Neural crest cell (in vitro differentiated cells): Measurements from ENCODE around the gene PPDPF. TPM values are rescaled to one million over a fixed set of nuclear protein-coding genes. Genes with fewer than 3 reads are reported as not detected.

ENCODE experiments used
- DNase-seq: peaks from one replicate; pipeline ENCODE4 v3.0.0; 2021; ENCODE audit warnings: low read depth, mixed read lengths, low spot score
- H3K27ac Mint-ChIP-seq: one replicate; pipeline ENCODE4 v1.8.0; 2021; ENCODE audit warnings: mild to moderate bottlenecking, mixed read lengths; ENCODE audit not compliant: unreplicated experiment
- H3K27me3 Mint-ChIP-seq: 2 replicates; pipeline ENCODE4 v1.8.0; 2021; ENCODE audit warnings: low read depth, mild to moderate bottlenecking, mixed read lengths
- H3K36me3 Mint-ChIP-seq: 2 replicates; pipeline ENCODE4 v1.8.0; 2021; ENCODE audit warnings: low read depth, mild to moderate bottlenecking, mixed read lengths
- H3K4me1 Mint-ChIP-seq: 2 replicates; pipeline ENCODE4 v1.8.0; 2021; ENCODE audit warnings: mixed read lengths
- H3K4me3 Mint-ChIP-seq: one replicate; pipeline ENCODE4 v1.8.0; 2021; ENCODE audit warnings: mild to moderate bottlenecking, mixed read lengths
- H3K9me3 Mint-ChIP-seq: 2 replicates; pipeline ENCODE4 v1.8.0; 2021; ENCODE audit warnings: mixed read lengths
- total RNA-seq: library from RNA; stranded (reverse); gene quantifications from 2 replicates; pipeline ENCODE4 v1.2.1, GENCODE V29; 2021
- TF ChIP-seq, protein P1 (sequence below): fragments of 200-600 bp; sonication (generic); conservative IDR thresholded peaks from 2 replicates; pipeline ENCODE4 v1.5.0; 2021; ENCODE audit warnings: antibody characterized with exemption, mild to moderate bottlenecking

Gene PPDPF
- total RNA-seq, 1 donor from 2014 or later: 201 TPM

GRCh38 chr20:63537525-63538203 lies 17.1 kb downstream of the PPDPF start:
- peak; percentile 89 for DNase-seq
- Mint-ChIP-seq H3K27ac (no peak overlapping the region), H3K4me1 (peaks cover 3% of the 10 kb centered on the region), H3K4me3 (no peak overlapping the region), H3K9me3 (no peaks in the 10 kb centered on the region), H3K36me3 (no peaks in the 10 kb centered on the region), H3K27me3 (no peaks in the 10 kb centered on the region)
- TF ChIP-seq, protein P1, sequence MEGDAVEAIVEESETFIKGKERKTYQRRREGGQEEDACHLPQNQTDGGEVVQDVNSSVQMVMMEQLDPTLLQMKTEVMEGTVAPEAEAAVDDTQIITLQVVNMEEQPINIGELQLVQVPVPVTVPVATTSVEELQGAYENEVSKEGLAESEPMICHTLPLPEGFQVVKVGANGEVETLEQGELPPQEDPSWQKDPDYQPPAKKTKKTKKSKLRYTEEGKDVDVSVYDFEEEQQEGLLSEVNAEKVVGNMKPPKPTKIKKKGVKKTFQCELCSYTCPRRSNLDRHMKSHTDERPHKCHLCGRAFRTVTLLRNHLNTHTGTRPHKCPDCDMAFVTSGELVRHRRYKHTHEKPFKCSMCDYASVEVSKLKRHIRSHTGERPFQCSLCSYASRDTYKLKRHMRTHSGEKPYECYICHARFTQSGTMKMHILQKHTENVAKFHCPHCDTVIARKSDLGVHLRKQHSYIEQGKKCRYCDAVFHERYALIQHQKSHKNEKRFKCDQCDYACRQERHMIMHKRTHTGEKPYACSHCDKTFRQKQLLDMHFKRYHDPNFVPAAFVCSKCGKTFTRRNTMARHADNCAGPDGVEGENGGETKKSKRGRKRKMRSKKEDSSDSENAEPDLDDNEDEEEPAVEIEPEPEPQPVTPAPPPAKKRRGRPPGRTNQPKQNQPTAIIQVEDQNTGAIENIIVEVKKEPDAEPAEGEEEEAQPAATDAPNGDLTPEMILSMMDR: peak; percentile 99

GRCh38 chr20:63538204-63539091 lies 17.9 kb downstream of the PPDPF start:
- Mint-ChIP-seq H3K4me1 (peaks cover 3% of the 10 kb centered on the region), H3K4me3 (no peak overlapping the region), H3K27ac (no peak overlapping the region), H3K9me3 (no peaks in the 10 kb centered on the region), H3K36me3 (no peaks in the 10 kb centered on the region), H3K27me3 (no peaks in the 10 kb centered on the region)
- no peak for DNase-seq
- TF ChIP-seq, protein P1: peak; percentile 9

DNA sequence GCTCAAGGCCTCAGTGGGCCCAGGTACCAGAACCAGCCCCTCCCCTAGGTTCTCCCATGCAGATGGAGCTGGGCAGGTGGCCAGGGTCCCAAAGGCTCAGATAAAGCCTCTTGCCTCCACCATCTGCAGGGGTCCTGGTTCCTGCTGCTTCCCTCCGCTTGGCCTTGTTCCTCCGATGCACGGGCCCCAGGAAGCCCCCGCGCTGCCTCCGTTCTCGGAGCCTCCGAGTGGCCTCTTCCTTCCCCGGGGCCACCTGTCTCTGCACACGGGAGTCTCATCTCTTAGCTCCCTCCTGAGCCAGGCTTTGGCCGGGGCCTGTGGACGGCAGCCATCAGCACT lies 18.5 kb downstream of the PPDPF start:
- DNase-seq: no peak
- Mint-ChIP-seq H3K27me3 (no peaks in the 10 kb centered on the region), H3K27ac (no peak overlapping the region), H3K36me3 (no peaks in the 10 kb centered on the region), H3K4me3 (no peak overlapping the region), H3K9me3 (no peaks in the 10 kb centered on the region), H3K4me1 (peaks cover 3% of the 10 kb centered on the region)
- TF ChIP-seq, protein P1: no peak

DNA sequence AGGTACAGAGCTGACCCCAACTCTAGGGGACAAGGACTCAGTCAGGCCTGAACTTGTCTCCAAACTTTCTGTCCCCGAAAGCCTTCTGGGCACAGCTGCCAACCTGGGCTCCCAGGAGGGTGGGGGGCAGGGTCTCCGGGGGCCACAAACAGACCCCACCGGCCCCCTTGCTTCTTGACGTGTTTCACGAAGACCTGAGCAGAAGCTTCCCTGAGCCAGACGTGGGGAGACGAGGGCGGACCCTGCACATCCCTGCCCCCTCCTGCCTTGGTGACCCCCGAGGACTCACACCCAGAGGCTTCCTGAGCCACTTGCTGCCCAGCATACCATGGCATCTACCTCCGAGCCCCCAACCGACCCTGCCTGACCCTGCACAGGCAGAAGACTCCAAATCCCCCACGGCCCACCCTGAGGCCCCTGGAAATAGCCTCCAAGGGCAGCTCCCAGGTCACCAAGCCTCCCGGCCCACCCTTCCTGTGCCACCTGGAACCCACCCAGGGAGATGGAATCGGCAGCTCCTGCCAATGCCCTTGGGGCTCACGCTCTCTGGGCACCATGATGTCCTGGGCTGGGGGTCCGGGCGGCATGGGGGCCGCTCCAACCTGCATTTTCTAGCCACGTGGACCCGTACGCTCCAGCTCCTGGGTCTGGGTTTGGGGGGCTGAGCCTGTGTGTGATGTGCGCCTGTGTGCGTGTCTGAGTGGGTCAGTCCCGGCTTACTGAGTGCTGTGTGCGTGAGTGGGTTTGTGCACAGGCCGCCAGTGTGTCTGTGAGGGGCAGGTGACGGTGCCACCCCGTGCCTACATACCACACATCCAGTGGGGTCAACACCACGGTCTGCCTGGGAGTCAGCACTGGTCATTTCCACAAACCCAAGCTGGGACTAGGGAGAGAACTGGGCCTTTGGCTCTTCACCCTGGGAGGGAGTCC lies 19.1 kb downstream of the PPDPF start:
- no peak overlapping the region for H3K27ac Mint-ChIP-seq
- peaks cover 3% of the 10 kb centered on the region for H3K4me1 Mint-ChIP-seq
- H3K27me3 Mint-ChIP-seq: no peaks in the 10 kb centered on the region
- no peak for DNase-seq
- H3K36me3 Mint-ChIP-seq: no peaks in the 10 kb centered on the region
- TF ChIP-seq, protein P1: no peak
- no peaks in the 10 kb centered on the region for H3K9me3 Mint-ChIP-seq
- no peak overlapping the region for H3K4me3 Mint-ChIP-seq

DNA sequence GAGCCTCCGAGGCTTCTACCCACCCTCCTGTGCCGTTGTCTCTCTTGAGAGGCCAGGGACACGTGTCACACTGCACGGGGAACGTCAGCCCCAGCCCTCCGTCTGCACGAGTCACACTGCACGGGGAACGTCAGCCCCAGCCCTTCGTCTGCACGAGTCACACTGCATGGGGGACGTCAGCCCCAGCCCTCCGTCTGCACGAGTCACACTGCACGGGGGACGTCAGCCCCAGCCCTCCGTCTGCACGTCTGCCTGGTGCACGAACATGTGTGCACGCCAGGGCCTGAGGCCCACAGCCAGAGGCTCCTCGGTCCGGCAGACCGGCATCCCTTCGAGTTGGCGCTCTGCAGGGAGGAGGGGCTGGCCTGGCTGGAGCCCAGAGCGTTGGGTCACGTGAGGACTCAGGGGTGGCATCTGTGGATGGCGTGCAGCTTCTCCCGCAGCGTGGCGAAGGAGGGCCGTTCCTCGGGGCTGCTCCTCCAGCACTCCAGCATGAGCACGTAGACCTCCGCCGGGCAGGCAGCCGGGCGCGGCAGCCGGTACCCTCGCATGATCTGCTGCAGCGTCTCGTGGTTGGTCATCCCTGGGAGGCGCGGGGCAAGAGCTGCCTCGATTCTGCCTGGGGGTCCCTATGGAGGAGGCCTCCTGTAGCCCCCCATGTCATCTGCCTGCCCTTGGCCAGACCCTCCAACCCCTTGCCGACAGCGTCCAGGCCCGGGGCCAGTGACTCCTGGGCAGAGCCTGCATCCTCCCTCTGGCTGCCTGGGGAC lies 20.0 kb downstream of the PPDPF start:
- TF ChIP-seq, protein P1: no peak
- no peak overlapping the region for H3K27ac Mint-ChIP-seq
- no peak overlapping the region for H3K4me3 Mint-ChIP-seq
- no peaks in the 10 kb centered on the region for H3K9me3 Mint-ChIP-seq
- H3K27me3 Mint-ChIP-seq: no peaks in the 10 kb centered on the region
- no peaks in the 10 kb centered on the region for H3K36me3 Mint-ChIP-seq
- peaks cover 3% of the 10 kb centered on the region for H3K4me1 Mint-ChIP-seq
- no peak for DNase-seq
